Hepatocyte (in vitro differentiated cells): ENCODE results near the gene NAV2.

Experiments used
- CTCF ChIP-seq: fragments of 200-600 bp; sonication (generic); IDR thresholded peaks from 2 replicates; pipeline ENCODE4 v1.5.1; 2016; ENCODE audit warnings: antibody characterized with exemption, mild to moderate bottlenecking; ENCODE audit not compliant: poor library complexity
- EZH2 ChIP-seq: fragments of 200-600 bp; sonication (generic); IDR thresholded peaks from 2 replicates; pipeline ENCODE4 v1.6.1; 2016; ENCODE audit warnings: antibody characterized with exemption, mild to moderate bottlenecking, borderline replicate concordance

DNA sequence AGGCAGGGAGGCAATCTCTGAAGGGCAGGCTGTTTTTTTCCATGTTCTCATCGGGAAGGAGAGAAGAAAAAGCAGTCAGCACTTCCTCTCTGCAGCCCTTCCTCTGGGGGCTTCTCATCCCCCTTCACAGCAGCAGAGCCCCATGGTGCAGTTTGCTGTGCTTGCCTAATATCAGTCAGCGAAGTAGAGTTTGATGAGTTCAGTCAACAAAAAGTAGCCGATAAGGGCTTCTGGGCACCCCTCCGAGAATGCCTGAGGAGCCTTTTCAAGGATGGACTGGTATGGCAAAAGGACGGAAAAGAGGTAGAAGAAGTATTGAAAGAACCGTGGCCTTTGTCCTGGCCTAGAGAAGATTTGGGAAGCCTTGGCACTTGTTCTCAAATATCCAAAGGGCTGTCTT, 55.6 kb downstream of the NAV2 start:
- TF ChIP-seq CTCF = no peak
- TF ChIP-seq EZH2 = no peak
